ENCODE data around the gene WFDC1. TPM values are rescaled to one million over a fixed set of nuclear protein-coding genes. Genes with fewer than 3 reads are reported as not detected.

Gene WFDC1
- total RNA-seq, 1 donor from 2014 or later, result 0.34 TPM

- peaks cover 1% of the 10 kb centered on the region for H3K4me1 Mint-ChIP-seq (ENCODE audit: low read depth, unreplicated experiment)
- no peaks in the 10 kb centered on the region for H3K9me3 Mint-ChIP-seq (ENCODE audit: unreplicated experiment)
- FAIRE-seq (no peak), DNase-seq (ENCODE audit: low read depth) (no peak)
- no peak overlapping the region for H3K27ac ChIP-seq (ENCODE audit: low read depth, low read length)
- H4K20me1 ChIP-seq (ENCODE audit: insufficient read depth, low read length), result no peaks in the 10 kb centered on the region
- H3K4me3 Mint-ChIP-seq (ENCODE audit: unreplicated experiment), result peak overlapping the region; percentile 27
- H3K27ac Mint-ChIP-seq (ENCODE audit: unreplicated experiment), result no peak overlapping the region
- H3K36me3 Mint-ChIP-seq (ENCODE audit: low read depth, unreplicated experiment), result no peaks in the 10 kb centered on the region
- no peak overlapping the region for H3K9ac ChIP-seq (ENCODE audit: low read length)
- no peak overlapping the region for H2AFZ ChIP-seq (ENCODE audit: low read depth, low read length)
- H3K4me1 ChIP-seq (ENCODE audit: insufficient read depth, low read length), result no peaks in the 10 kb centered on the region
- no peak overlapping the region for H3K4me3 ChIP-seq (ENCODE audit: insufficient read depth, low read depth, low read length)
- H3K9me3 ChIP-seq (ENCODE audit: insufficient read depth, low read depth, low read length), result no peaks in the 10 kb centered on the region
- peaks cover 25% of the 10 kb centered on the region for H3K27me3 ChIP-seq (ENCODE audit: insufficient read depth, low read length)
- no peaks in the 10 kb centered on the region for H3K36me3 ChIP-seq (ENCODE audit: insufficient read depth, low read length)
- TF ChIP-seq EZH2 (IDR thresholded peaks at IDR 0.05; ENCODE audit: insufficient read depth, low read length) (no peak), CTCF (IDR thresholded peaks at IDR 0.05; ENCODE audit: insufficient read depth, low read depth, low read length) (no peak)
- no peak overlapping the region for H3K4me2 ChIP-seq (ENCODE audit: low read length)
- H3K27me3 Mint-ChIP-seq (ENCODE audit: low read depth, unreplicated experiment), result peaks cover 30% of the 10 kb centered on the region
- no peaks in the 10 kb centered on the region for H3K79me2 ChIP-seq (ENCODE audit: insufficient read depth, low read length)
These were observed 83.4 kb downstream of the WFDC1 start for GRCh38 chr16:84378099-84378498.

- TF ChIP-seq CTCF (IDR thresholded peaks at IDR 0.05; ENCODE audit: insufficient read depth, low read depth, low read length) (no peak), EZH2 (IDR thresholded peaks at IDR 0.05; ENCODE audit: insufficient read depth, low read length) (no peak)
- Histone ChIP-seq H3K27ac (ENCODE audit: low read depth, low read length) (no peak overlapping the region), H3K9ac (ENCODE audit: low read length) (no peak overlapping the region), H3K4me3 (ENCODE audit: insufficient read depth, low read depth, low read length) (no peak overlapping the region), H3K36me3 (ENCODE audit: insufficient read depth, low read length) (no peaks in the 10 kb centered on the region), H2AFZ (ENCODE audit: low read depth, low read length) (no peak overlapping the region), H4K20me1 (ENCODE audit: insufficient read depth, low read length) (no peaks in the 10 kb centered on the region), H3K4me1 (ENCODE audit: insufficient read depth, low read length) (no peaks in the 10 kb centered on the region), H3K9me3 (ENCODE audit: insufficient read depth, low read depth, low read length) (no peaks in the 10 kb centered on the region), H3K79me2 (ENCODE audit: insufficient read depth, low read length) (no peaks in the 10 kb centered on the region), H3K4me2 (ENCODE audit: low read length) (no peak overlapping the region), H3K27me3 (ENCODE audit: insufficient read depth, low read length) (peaks cover 25% of the 10 kb centered on the region)
- Mint-ChIP-seq H3K27me3 (ENCODE audit: low read depth, unreplicated experiment) (peaks cover 30% of the 10 kb centered on the region), H3K36me3 (ENCODE audit: low read depth, unreplicated experiment) (no peaks in the 10 kb centered on the region), H3K4me1 (ENCODE audit: low read depth, unreplicated experiment) (peaks cover 1% of the 10 kb centered on the region), H3K9me3 (ENCODE audit: unreplicated experiment) (no peaks in the 10 kb centered on the region), H3K4me3 (ENCODE audit: unreplicated experiment) (peak overlapping the region; percentile 27), H3K27ac (ENCODE audit: unreplicated experiment) (no peak overlapping the region)
- DNase-seq (ENCODE audit: low read depth) (no peak), FAIRE-seq (no peak)
These were observed 83.9 kb downstream of the WFDC1 start for GRCh38 chr16:84378567-84378966.

GRCh38 chr16:84379008-84379708 lies 84.5 kb downstream of the WFDC1 start:
- Mint-ChIP-seq H3K4me1 (ENCODE audit: low read depth, unreplicated experiment) (peaks cover 1% of the 10 kb centered on the region), H3K27me3 (ENCODE audit: low read depth, unreplicated experiment) (peaks cover 30% of the 10 kb centered on the region), H3K4me3 (ENCODE audit: unreplicated experiment) (no peak overlapping the region), H3K9me3 (ENCODE audit: unreplicated experiment) (peaks cover 2% of the 10 kb centered on the region), H3K27ac (ENCODE audit: unreplicated experiment) (no peak overlapping the region), H3K36me3 (ENCODE audit: low read depth, unreplicated experiment) (no peaks in the 10 kb centered on the region)
- no peak for TF ChIP-seq CTCF (IDR thresholded peaks at IDR 0.05; ENCODE audit: insufficient read depth, low read depth, low read length)
- H3K4me2 ChIP-seq (ENCODE audit: low read length), result no peak overlapping the region
- no peaks in the 10 kb centered on the region for H3K9me3 ChIP-seq (ENCODE audit: insufficient read depth, low read depth, low read length)
- H2AFZ ChIP-seq (ENCODE audit: low read depth, low read length), result no peak overlapping the region
- peaks cover 19% of the 10 kb centered on the region for H3K27me3 ChIP-seq (ENCODE audit: insufficient read depth, low read length)
- DNase-seq (ENCODE audit: low read depth) (no peak), FAIRE-seq (no peak)
- no peak overlapping the region for H3K9ac ChIP-seq (ENCODE audit: low read length)
- no peaks in the 10 kb centered on the region for H3K36me3 ChIP-seq (ENCODE audit: insufficient read depth, low read length)
- no peak overlapping the region for H3K27ac ChIP-seq (ENCODE audit: low read depth, low read length)
- no peaks in the 10 kb centered on the region for H4K20me1 ChIP-seq (ENCODE audit: insufficient read depth, low read length)
- no peaks in the 10 kb centered on the region for H3K4me1 ChIP-seq (ENCODE audit: insufficient read depth, low read length)
- no peaks in the 10 kb centered on the region for H3K79me2 ChIP-seq (ENCODE audit: insufficient read depth, low read length)
- H3K4me3 ChIP-seq (ENCODE audit: insufficient read depth, low read depth, low read length), result no peak overlapping the region

Measured in astrocyte (in vitro differentiated cells and primary cell).